Prostate gland (tissue), 2 donors: ENCODE data around the gene CARS1.

ENCODE experiments used
- POLR2AphosphoS5 ChIP-seq: sonication (generic); formaldehyde crosslinking; IDR thresholded peaks from one replicate; pipeline ENCODE4 v1.6.1; 2017; ENCODE audit warnings: antibody characterized with exemption
- TF ChIP-seq, protein P1 (sequence below), 4 experiments: fragments of 200-600 bp in 2 of 4; fragments of 450-650 bp in 2 of 4; sonication (generic) in 2 of 4; IDR thresholded peaks; 1 replicate in 3 of 4; 2 replicates in 1 of 4; pipeline ENCODE4 v1.5.1; 2016 to 2019; ENCODE audit warnings: antibody characterized with exemption in 4 of 4, mild to moderate bottlenecking in 2 of 4, moderate library complexity in 2 of 4

- TF ChIP-seq, protein P1, sequence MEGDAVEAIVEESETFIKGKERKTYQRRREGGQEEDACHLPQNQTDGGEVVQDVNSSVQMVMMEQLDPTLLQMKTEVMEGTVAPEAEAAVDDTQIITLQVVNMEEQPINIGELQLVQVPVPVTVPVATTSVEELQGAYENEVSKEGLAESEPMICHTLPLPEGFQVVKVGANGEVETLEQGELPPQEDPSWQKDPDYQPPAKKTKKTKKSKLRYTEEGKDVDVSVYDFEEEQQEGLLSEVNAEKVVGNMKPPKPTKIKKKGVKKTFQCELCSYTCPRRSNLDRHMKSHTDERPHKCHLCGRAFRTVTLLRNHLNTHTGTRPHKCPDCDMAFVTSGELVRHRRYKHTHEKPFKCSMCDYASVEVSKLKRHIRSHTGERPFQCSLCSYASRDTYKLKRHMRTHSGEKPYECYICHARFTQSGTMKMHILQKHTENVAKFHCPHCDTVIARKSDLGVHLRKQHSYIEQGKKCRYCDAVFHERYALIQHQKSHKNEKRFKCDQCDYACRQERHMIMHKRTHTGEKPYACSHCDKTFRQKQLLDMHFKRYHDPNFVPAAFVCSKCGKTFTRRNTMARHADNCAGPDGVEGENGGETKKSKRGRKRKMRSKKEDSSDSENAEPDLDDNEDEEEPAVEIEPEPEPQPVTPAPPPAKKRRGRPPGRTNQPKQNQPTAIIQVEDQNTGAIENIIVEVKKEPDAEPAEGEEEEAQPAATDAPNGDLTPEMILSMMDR (IDR thresholded peaks at IDR 0.05) = no peak
- TF ChIP-seq POLR2AphosphoS5 = no peak
Measured at GRCh38 chr11:3051196-3052108, 5.8 kb downstream of the CARS1 start.
